NCI-H345 (cell line): Measurements from ENCODE around the gene CHAF1A.

ENCODE experiments used
- DNase-seq: peaks from one replicate; lab custom pipeline; 2025; lab: John Stamatoyannopoulos, UW

The CHAF1A gene

DNA sequence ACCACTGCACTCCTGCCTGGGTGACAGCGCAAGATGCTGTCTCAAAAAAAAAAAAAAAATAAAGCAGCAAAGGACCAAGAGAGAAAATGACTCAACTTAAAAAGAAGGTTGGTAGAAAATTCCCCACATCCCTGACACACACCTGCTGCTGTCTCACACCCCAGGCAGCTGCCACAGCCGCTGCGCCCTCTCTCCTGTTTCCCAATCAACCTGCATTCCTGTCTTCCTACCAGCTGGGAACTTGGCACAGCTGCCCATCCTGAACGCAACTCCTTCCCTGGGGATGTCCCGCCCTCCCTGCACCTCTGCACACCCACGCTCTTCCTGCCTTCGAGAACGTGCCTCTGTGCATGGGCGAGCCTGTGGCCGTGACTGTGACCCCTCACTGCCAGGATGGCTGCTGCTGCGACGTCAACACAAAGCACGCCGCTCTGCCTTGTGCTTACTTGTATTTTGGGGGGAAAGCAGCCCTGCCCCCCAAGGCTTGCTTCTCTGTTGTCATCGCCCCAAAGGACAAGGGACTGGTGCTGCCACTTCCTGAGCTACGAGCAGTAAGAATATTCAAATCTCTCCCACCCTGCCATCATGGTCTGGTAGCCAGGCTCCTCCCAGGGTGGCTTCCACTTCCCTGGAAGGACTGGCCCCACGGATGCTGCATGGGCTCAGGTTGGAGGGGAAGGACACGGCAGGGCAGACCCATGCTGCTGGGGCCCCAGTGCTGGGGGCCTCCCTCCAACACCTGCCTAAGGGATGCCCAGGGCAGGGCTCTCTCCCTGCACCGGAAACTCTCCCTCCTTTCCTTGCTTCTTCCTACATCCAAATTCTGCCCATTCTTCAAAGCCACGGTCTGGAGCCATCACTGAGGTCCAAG lies 22.8 kb upstream of the CHAF1A start:
- peak; percentile 59 for DNase-seq

DNA sequence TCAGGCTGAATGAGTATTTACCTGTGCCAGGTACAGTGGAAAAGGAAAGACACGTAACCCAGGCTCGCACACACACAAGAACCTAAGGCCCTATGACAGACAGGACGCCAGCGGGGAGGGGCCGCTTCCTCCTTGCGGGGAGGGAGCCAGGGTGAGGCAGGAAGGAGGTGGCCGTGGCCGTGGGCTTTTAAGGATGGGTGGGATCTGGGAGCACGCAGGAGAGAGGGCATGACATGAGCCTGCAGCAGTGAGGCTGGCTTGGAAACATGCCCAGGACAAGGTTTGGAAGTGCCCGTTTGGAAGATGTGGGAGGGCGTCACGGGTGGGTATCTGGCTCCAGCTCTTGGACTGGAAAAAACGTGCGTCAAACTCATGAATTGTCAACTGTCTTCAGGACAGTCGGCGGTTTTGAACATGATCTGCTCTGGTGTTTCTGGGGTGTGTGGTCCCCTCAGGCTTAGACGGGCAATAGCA lies 22.1 kb upstream of the CHAF1A start:
- DNase-seq = no peak

DNA sequence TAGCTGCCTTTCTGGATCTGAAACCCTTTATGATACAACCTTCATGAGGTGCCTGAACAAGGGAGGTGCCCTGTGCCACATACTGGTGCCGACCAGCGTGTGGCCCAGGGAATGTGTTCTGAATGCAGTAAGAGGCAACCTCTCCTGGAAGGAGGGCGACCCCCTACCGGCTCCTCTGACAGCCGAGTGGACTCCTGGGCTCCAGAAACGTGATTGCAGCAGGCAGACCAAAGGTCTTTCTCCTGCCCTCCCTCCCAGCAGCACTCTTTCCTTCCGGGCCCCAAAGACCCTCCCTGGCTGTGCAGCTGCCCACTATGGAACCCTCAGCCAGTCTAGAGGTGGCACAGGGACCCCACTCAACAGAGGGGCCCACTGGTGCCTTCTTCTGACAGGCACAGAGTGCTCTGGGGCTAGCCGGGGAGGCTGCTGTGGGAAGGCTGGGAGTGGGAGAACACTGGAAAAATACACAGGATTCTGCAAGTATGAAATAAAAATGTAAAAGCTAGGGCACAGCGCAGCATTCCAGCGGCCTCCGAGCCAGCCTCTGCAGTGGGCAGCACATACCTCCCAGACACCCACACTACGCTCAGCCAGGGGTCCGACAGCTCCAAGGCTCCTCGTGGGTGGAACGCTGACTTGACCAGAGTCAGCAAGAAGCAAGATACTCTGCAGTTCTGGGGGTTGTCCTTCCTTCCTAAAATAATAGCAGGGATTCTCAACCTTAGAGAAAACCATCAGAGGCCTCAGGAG lies 17.0 kb upstream of the CHAF1A start:
- DNase-seq = no peak

DNA sequence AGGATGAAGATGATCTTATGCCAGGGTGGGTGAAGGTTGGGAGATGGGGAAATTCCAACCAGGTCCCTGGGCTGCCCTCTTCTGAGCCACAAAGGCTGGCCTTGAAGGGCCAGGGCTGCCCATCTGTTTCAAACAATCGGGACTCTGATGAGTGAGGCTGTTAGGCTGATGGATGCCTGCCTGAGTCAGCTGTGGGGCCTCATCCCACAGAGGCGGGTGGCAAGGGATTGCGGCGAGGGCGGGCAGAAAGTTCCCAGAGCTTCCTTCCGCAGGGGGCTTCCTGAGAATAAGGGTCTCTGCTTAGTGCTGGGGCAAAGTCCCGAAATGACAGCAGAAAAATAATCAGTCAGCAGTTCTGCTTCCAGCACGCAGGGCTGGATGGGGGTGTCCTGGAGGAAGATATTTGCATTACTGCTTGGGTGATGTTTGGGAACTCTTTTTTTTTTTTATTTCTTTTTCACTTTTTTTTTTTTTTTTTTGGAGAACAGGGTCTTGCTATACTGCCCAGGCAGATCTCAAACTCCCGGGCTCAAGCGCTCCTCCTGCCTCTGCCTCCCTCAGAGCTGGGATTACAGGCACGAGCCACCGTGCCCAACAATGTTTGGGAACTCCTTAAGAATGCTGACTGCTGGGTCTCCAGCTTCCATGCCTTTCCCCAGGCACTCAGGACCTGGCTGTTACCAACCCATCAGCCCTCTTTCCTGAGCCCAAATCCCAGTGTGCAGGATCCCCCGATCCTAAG lies 16.2 kb upstream of the CHAF1A start:
- DNase-seq = no peak

DNA sequence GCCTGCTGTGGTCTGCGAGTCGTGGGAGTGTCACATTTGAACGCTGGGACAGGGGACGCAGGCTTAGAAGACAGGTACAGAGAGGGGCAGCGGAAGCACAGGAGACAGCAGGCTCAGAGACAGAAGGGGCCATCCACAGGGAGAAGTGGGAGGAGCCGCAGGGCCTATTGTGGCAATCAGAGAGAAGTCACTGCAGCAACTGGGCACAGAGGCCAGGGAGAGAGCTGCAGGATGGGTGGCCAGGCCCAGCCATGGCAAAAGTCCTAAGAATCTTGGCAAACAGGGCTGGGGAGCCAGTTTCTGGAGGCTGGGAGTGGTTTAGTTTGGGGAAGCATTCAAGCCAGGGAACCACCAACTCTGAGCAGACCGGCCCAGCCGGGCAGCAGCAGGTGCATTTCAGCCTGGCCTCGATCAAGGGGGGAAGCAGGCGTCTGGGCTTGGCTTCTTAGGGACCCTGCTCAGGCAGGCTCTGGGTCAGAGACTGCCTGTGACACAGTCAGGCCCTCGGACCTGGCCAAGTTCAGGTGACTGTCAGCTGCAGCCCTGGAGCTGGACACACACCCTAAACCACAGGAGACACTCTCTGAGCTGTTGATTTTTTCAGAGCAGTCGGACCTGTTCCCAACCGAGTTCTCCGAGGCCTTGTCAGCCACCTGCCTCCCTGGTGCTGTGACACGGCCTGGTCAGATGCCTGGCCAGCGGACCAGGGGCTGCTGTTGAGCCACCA lies 13.9 kb upstream of the CHAF1A start:
- DNase-seq = no peak

DNA sequence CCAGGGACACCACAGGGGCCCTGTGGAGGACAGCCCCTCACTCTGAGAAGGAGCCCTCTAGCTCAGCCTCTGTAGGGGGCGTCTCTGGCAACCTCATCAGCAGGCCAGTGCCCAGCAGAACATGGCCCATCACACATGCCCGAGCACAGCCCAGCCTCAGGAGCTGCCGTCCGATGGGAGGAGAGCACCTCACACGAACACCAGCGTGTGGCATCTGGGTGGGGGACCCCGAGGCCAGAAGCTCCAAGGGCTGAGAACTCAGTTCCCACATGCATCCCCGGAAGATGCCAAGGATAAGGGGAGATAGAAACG lies 13.4 kb upstream of the CHAF1A start:
- no peak for DNase-seq

DNA sequence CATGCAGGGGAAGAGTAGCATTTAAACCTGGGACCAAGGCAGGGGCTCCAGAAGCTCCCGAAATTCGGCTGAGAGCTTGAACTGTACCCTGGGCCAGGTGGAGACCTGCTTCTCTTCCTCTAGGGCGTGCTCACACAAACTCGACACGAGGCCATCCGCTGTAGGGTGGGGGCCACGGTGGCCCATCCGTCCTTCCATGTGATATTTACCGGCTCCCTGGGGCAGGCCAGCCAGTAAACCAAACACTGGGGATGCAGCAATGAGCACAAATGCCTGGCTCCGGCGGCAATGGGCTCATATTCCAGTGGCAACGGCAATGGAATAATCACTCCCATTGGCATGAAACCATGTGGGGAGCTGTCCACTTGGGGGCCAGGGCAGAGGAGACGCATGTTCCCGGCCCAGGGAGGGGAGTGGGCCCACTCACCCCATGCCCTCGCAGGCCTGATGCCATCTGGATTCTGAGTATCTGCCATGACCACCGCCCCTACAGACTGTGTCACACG lies 12.9 kb upstream of the CHAF1A start:
- no peak for DNase-seq

DNA sequence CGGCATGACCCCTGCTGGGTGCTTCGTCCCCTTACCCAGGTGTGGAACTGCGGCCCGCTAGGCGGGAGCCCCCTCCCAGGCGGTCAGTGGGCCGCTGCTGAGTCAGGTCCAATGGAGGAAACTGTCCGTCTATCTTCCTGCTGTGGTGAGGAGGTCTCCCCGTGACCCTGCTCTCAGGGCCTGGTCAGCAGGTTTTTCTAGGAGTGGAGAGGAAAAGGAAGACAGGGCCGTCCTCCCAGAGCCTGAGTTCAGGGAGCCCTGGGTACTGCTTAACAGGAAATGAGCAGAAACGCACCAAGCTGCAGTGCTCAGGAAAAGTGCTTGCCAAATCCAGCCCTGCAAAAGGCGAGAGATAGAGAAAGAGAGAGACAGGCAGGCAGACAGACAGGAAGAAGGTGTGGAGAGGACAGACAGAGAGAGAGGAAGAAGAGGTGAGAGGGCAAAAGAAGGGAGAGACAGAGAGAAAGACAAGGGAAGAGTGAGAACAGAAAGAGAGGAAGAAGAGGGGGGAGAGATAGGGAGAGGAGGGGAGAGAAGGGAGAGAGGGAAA lies 12.3 kb upstream of the CHAF1A start:
- no peak for DNase-seq

DNA sequence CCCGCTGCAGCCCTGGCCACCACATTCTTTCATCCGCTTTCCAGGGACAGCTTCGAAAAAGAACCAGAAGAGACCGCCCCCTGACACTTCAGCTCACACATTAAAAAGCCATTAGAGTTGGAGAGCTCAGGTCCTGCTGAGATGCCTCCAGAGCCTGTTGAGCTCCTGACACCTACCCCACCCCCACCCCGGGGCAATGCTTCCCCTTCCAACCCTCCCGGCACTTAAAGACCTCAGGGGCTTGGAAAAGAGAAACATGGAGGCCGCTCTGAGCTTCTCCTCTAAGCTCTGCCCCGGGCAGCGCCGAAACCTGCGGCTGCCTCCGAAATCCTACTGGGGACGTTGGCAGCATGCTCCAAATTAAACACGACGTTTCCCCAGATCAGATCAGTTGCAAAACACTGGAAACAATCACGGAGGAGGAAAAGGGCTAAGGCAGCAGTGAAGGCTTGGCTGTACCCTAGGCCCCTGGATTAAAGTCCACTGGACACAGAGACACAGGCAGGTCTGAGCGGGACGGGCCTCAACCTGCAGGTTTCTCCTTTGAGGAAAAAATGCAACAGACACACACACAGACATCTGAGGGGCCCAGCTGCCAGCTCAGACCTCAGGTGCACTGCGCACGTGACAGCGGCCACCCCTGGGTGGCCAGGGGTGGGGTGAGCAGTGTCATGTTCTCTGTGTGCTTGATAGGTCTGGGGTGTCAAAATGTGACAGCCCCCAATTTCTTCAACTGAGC lies 11.7 kb upstream of the CHAF1A start:
- DNase-seq = peak; percentile 7

DNA sequence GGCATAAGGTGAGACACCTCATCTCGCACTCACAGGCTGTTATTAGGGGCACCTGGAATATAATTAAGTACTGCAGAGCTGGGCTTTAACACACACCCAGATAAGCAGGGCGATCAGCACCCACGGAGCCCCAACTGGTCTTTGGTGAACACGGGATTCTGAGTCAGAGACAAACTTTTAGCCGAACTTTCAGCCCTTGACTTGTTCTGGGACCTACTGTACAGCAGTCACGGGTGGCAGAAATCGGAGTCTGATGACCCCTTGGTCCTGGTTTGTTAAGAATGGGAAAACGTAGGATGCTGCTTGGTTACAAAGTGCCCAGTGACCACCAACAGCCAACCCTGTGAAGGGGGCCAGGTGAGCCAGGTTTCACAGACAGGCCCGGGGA lies 11.1 kb upstream of the CHAF1A start:
- no peak for DNase-seq

DNA sequence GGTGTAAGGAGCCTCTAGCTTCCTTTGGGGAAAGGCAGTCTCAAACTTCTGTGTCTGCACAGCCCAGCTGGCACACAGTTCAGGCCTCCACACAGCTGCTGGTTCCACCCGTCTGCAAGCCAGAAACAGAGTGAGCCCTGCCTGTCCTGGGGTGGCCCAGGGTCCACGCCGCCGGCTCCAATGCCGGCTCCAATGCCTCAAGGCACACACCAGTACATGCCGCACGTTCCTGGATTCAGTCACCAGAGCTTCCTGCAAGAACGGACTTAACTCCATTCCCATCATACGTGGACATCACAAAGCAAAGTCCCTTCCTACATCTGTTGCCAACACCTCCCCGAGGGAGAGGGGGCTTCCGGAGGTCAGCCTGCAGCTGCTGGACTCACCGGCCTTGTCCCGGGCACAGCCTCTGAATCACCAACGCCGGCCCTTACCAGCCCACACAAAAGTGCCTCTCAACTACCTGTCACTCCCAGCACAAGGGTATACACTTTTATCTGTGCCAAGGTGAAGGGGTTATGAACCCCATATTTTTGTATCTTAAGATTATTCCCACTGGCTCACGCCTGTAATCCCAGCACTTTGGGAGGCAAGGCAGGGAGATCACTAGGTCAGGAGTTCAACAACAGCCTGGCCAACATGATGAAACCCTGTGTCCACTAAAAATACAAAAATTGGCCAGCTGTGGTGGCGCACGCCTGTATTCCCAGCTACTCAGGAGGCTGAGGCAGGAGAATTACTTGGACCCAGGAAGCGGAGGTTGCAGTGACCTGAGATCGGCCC lies 10.5 kb upstream of the CHAF1A start:
- DNase-seq = no peak

DNA sequence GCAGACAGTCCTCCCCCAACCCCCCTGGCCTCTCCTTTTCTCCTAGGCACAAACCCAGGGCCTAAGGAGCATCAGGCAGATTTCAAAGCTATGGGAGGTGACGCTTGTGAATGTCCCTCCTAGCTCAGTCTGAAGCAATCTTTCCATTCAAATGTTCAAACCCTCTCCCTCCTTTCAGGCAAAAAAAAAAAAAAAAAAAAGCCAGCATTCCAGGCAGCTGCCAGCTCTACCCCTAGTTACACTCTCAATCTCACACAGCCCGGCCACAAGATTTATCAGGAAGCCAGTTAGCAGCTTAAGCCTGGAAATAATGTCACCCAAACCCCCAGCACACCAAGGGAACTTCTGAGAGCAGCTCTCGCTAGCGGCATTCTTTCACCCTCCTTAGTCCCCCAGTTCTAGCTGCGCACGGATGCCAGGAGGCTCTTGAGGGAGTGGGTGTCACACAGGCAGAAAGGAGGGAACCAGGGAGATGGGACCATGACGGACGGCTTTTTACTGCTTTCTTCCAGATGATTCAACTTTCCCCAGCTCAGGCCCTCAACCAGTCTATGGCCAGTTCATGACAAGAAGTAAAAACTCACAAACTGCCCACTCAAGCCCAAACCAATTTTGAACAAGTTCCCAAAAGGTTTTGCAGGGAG lies 8.4 kb upstream of the CHAF1A start:
- no peak for DNase-seq

DNA sequence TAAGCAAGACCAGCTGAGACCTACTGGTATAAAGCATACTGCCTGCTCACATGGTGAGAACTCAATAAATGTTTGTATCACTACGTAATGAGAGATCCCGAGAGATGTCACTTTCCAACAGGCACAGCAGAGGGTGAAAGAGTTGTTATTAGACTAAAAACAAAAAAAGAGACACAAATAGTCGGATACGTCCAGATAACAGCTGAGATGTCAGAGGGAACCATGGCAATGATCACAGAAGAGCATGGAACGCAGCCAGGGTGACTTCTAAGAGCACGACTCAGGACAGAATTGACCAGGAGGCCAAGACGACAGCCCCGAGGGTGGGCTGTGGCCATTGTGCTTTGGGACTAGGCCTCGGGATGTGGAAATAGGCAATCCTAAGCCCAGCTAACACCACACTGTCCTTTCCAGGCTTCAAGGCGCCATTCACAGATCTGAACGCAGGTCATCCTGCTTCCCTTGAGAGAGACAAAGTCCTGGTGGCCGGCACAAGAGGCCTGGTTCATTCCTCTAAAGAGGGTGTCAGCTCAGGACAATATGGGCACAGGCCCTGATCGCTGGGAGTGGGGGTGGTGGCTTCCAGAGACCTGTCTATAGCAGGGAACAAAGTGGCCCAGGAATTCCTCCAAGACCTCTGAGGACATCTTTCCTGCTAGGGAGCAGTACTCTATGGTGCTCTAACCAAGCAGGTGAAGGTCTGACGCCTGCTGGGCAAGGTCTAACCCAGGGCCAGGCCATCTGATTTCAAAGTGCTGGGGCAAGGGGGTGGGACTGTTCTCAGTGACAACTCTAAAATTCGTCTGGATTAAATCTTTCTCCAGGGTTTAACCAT lies 5.3 kb upstream of the CHAF1A start:
- DNase-seq = no peak

DNA sequence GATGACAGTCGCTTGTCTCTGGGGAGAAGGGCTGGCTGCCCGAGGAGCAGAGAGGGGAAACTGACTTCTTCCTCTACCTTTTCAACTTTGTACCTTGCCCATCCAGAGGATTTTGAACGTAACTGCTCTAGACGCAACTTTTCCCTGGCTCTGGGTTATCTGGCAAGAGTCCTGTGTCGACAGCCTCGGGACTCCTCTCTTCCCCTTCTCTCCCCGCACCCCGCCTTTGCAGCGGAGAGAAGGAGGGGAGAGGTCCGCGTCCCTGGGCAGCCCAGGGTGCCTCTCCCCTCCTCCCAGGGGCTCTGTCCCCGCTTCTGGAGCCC lies 2.7 kb upstream of the CHAF1A start:
- peak; percentile 26 for DNase-seq

DNA sequence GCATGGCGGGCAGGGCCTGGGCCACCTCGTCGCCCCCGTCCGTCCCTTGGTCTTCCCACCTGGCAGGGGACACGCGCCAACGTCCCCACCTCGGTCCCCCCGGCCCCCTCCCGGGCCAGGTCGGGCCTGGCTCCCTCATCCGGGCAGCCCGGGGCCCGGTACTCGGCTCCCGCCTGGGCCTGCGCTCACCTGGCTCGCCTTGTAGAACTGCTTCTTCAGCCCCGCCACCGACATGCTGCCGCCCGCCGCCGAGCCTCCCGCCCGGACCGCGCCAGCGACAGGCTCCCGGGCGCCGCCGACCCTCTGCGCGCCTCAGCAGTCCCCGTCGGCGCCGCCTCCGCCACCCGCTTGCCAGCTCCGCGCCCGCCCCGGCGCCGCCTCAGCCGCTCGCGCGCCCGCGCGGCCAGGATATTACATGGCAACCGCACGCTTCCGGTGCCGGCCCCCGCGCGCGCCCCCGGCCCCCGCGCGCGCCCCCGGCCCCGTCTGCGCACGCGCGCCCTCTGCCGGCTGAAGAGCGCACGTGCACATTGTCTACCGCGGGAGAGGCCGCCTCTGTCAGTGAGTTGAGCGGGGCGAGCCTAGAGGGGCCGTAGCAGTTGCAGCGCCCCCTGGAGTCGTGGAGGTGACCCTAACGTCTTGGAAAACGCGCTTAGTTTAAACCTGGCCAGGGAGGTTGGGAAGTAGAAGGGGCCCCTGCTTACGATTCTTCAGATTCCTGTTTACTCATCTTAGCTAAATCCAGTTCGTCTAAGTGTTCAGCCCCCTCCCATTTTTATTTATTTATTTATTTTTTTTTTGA lies 2.1 kb upstream of the CHAF1A start, which contains the start of gene SH3GL1:
Gene SH3GL1, minus strand, starts transcription at position 413 of the 802 bp plus-strand sequence. Its CDS starts 179 bp downstream, at position 234.
- peak; percentile 93 for DNase-seq

DNA sequence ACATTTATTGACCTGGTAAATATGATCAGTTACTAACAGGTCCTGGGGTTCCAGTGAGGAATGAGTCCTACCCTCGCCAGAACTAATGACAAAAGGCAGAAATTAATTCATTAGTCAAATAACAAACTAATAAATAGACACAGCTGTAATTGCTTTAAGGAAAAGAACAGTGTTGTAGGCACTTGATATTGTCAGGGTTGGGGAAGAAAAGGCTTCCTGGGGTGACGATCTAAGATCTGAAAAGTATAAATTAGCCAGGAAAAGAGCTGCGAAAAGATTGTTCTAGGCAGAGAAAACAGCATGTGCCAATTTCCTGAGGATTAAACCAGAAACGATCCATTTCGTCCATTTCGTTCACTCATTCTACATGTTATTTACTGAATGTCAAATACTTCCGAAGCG lies 670 bp upstream of the CHAF1A start:
- DNase-seq = no peak

DNA sequence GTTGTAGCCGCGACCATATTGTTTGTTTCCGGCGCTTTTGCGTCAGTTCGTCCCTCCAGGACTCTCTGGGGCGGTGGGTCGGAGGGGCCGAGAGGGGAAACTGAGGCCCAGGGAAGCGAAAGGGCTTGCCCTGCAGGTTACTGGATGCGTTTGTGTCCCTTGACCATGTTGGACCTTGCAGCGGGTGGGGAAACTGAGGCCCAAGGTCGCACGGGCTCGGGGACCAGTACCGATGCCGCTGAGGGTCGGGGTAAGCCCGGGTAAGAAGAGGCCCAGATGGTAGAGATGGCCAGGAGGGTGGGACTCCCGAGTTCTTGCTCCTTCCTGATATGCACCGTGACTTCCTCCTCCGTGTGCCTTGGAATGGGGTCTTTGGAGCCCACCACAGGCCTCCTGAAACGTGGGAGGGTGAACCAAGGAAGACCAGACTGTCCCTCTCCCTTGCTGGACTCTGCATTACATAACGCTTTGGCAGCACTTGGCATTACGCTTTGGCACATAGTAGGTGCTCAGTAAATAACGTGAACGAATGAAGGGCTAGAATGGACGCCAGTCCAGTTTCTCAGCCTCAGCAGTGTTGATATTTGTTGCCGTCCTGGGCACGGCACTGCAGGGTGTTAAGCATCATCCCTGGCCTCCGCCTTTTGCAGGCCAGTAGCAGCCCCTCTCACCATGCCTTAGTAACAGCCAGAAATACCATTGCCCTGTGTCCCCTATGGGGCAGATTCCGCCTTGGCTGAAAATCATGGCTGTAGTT lies 743 bp downstream of the CHAF1A start:
- DNase-seq = no peak
